H1 (cell line): ENCODE data around the gene ZNF394. TPM values are rescaled to one million over a fixed set of nuclear protein-coding genes. Genes with fewer than 3 reads are reported as not detected.

ENCODE experiments used
- CTCF ChIA-PET: fragments of 300-600 bp; sonication (Branson Sonifier 250); formaldehyde crosslinking; loops from one replicate; lab custom pipeline; 2021; ENCODE audit not compliant: partially characterized antibody; lab: Charles Lee
- POLR2A ChIA-PET: fragments of 300-600 bp; sonication (Branson Sonifier 250); formaldehyde crosslinking; loops from one replicate; lab custom pipeline; 2021; ENCODE audit warnings: inconsistent platforms; ENCODE audit not compliant: partially characterized antibody; lab: Charles Lee
- DNase-seq, 2 experiments: peaks; one replicate each; pipeline versions ENCODE4 v3.0.0 to v3.0.0-alpha.2; 2010 to 2022; ENCODE audit warnings: low spot score in 2 of 2, low read depth in 1 of 2, mixed read lengths in 1 of 2
- FAIRE-seq: peaks from 2 replicates; lab custom pipeline; 2011; peaks lifted over from hg19 to GRCh38; lab: Jason Lieb, UNC
- H2AFZ ChIP-seq: 2 replicates; pipeline ENCODE4 v1.8.1; 2012; ENCODE audit warnings: low read length, inconsistent platforms
- H2AK5ac ChIP-seq: 2 replicates; pipeline ENCODE4 v1.6.1; 2013; ENCODE audit warnings: low read depth, low read length
- H2BK120ac ChIP-seq: replicated peaks from 2 replicates; pipeline ENCODE3; 2013; ENCODE audit warnings: low read depth, low read length, inconsistent platforms
- H2BK12ac ChIP-seq: 2 replicates; pipeline ENCODE4 v1.6.1; 2013; ENCODE audit warnings: low read depth, low read length
- H2BK15ac ChIP-seq: 2 replicates; pipeline ENCODE4 v1.6.1; 2013; ENCODE audit warnings: low read length
- H2BK20ac ChIP-seq: 2 replicates; pipeline ENCODE4 v1.6.1; 2013; ENCODE audit warnings: low read length
- H2BK5ac ChIP-seq: 2 replicates; pipeline ENCODE4 v1.6.1; 2013; ENCODE audit warnings: low read depth, low read length
- H3K14ac ChIP-seq: 2 replicates; pipeline ENCODE4 v1.6.1; 2013; ENCODE audit warnings: inconsistent platforms; ENCODE audit not compliant: insufficient read length
- H3K18ac ChIP-seq: 2 replicates; pipeline ENCODE4 v1.6.1; 2013; ENCODE audit warnings: low read length; ENCODE audit errors: extremely low read depth
- H3K23ac ChIP-seq: 2 replicates; pipeline ENCODE4 v1.6.1; 2013; ENCODE audit warnings: inconsistent platforms; ENCODE audit not compliant: insufficient read length
- H3K23me2 ChIP-seq: 2 replicates; pipeline ENCODE4 v1.6.1; 2013; ENCODE audit warnings: low read depth, low read length
- H3K27ac ChIP-seq: 2 replicates; pipeline ENCODE4 v1.6.1; 2011; ENCODE audit warnings: low read depth, low read length, inconsistent platforms
- H3K27me3 ChIP-seq, 4 experiments: replicated peaks in 1 of 4; 1 replicate in 1 of 4; 2 replicates in 3 of 4; pipeline versions ENCODE4 v1.6.1 to v1.8.1; 2011 to 2013; ENCODE audit warnings: low read length in 3 of 4, mild to moderate bottlenecking in 3 of 4, inconsistent platforms in 2 of 4, mixed read lengths in 2 of 4, moderate library complexity in 1 of 4; ENCODE audit not compliant: control insufficient read depth in 3 of 4, insufficient read depth in 3 of 4; ENCODE audit errors: extremely low read depth in 1 of 4
- H3K36me3 ChIP-seq, 4 experiments: 2 replicates each; pipeline versions ENCODE4 v1.6.1 to v1.8.1; 2011 to 2013; ENCODE audit warnings: mild to moderate bottlenecking in 4 of 4, low read length in 3 of 4, moderate library complexity in 2 of 4, control low read depth in 1 of 4, inconsistent platforms in 1 of 4; ENCODE audit not compliant: insufficient read depth in 4 of 4, control insufficient read depth in 2 of 4
- H3K4ac ChIP-seq: replicated peaks from 2 replicates; pipeline ENCODE3; 2013; ENCODE audit warnings: low read length, low read depth, mixed read lengths, inconsistent platforms; ENCODE audit not compliant: insufficient read length
- H3K4me1 ChIP-seq, 4 experiments: replicated peaks in 1 of 4; 1 replicate in 1 of 4; 2 replicates in 3 of 4; pipeline versions ENCODE4 v1.6.1 to v1.8.1; 2011 to 2013; ENCODE audit warnings: low read length in 3 of 4, inconsistent platforms in 2 of 4, mixed read lengths in 1 of 4; ENCODE audit not compliant: insufficient read depth in 4 of 4, control insufficient read depth in 3 of 4
- H3K4me2 ChIP-seq, 2 experiments: 2 replicates each; pipeline versions ENCODE4 v1.6.1 to v1.8.1; 2011 to 2013; ENCODE audit warnings: low read depth in 2 of 2, low read length in 2 of 2, control low read depth in 1 of 2, inconsistent platforms in 1 of 2, mild to moderate bottlenecking in 1 of 2; ENCODE audit not compliant: insufficient read depth in 1 of 2
- H3K4me3 ChIP-seq, 4 experiments: fragments of 200-600, 300-600 bp in 1 of 4; sonication (generic), shearing (Covaris generic), sonication (Bioruptor Twin) in 1 of 4; 2 replicates each; pipeline versions ENCODE4 v1.5.1 to v1.8.1; 2011 to 2016; ENCODE audit warnings: low read length in 4 of 4, low read depth in 3 of 4, control low read depth in 2 of 4, inconsistent platforms in 2 of 4, mild to moderate bottlenecking in 2 of 4, mixed read lengths in 1 of 4, moderate library complexity in 1 of 4; ENCODE audit not compliant: insufficient read depth in 2 of 4; ENCODE audit errors: extremely low read depth in 1 of 4
- H3K56ac ChIP-seq: replicated peaks from 2 replicates; pipeline ENCODE3; 2013; ENCODE audit warnings: low read depth, mild to moderate bottlenecking, mixed read lengths, low read length, inconsistent platforms; ENCODE audit not compliant: insufficient read length
- H3K79me1 ChIP-seq: 2 replicates; pipeline ENCODE4 v1.6.1; 2013; ENCODE audit warnings: low read depth, low read length, control low read depth
- H3K79me2 ChIP-seq, 2 experiments: 2 replicates each; pipeline versions ENCODE4 v1.6.1 to v1.8.1; 2012 to 2013; ENCODE audit warnings: low read length in 2 of 2, mild to moderate bottlenecking in 2 of 2, inconsistent platforms in 1 of 2; ENCODE audit not compliant: insufficient read depth in 2 of 2, control insufficient read depth in 1 of 2
- H3K9ac ChIP-seq, 4 experiments: replicated peaks in 1 of 4; 1 replicate in 1 of 4; 2 replicates in 3 of 4; pipeline versions ENCODE4 v1.6.1 to v1.8.1; 2011 to 2013; ENCODE audit warnings: low read depth in 3 of 4, low read length in 3 of 4, control low read depth in 2 of 4, mild to moderate bottlenecking in 2 of 4, moderate library complexity in 2 of 4, inconsistent platforms in 1 of 4; ENCODE audit errors: extremely low read depth in 1 of 4
- H3K9me3 ChIP-seq, 2 experiments: 2 replicates each; pipeline versions ENCODE4 v1.6.1 to v1.8.1; 2012 to 2013; ENCODE audit warnings: mild to moderate bottlenecking in 2 of 2, moderate library complexity in 2 of 2, control low read depth in 1 of 2, inconsistent platforms in 1 of 2, low read depth in 1 of 2, low read length in 1 of 2, mixed read lengths in 1 of 2; ENCODE audit not compliant: insufficient read depth in 2 of 2
- H4K20me1 ChIP-seq, 2 experiments: replicated peaks in 1 of 2; 2 replicates each; pipeline versions ENCODE3 to v1.8.1; 2011 to 2013; ENCODE audit warnings: inconsistent platforms in 2 of 2, low read length in 2 of 2, mild to moderate bottlenecking in 1 of 2; ENCODE audit not compliant: insufficient read depth in 2 of 2, control insufficient read depth in 1 of 2
- H4K5ac ChIP-seq: 2 replicates; pipeline ENCODE4 v1.6.1; 2013; ENCODE audit warnings: low read length, low read depth, mixed read lengths, inconsistent platforms; ENCODE audit not compliant: insufficient read length
- H4K8ac ChIP-seq: 2 replicates; pipeline ENCODE4 v1.8.0; 2013; ENCODE audit warnings: mild to moderate bottlenecking, moderate library complexity, low read length, inconsistent platforms; ENCODE audit not compliant: insufficient read depth; ENCODE audit errors: extremely low read depth
- H4K91ac ChIP-seq: replicated peaks from 2 replicates; pipeline ENCODE3; 2013; ENCODE audit warnings: low read length, mixed read lengths, inconsistent platforms; ENCODE audit not compliant: insufficient read length
- POU5F1 ChIP-seq: IDR thresholded peaks from 2 replicates; pipeline ENCODE4 v1.6.1; 2011; ENCODE audit warnings: low read depth, mild to moderate bottlenecking, low read length, moderate library complexity
- SIN3A ChIP-seq, 2 experiments: IDR thresholded peaks in 1 of 2; conservative IDR thresholded peaks in 1 of 2; 2 replicates each; pipeline ENCODE4 v1.6.1; 2011 to 2012; ENCODE audit warnings: low read length in 2 of 2, improper control_type of control experiment in 1 of 2, low read depth in 1 of 2, mild to moderate bottlenecking in 1 of 2
- SRF ChIP-seq: IDR thresholded peaks from 2 replicates; pipeline ENCODE4 v1.6.1; 2011; ENCODE audit warnings: mild to moderate bottlenecking, low read depth, low read length, moderate library complexity
- WGBS, 2 experiments: shearing (Covaris generic) in 1 of 2; methylation state at CpG; one replicate each; pipeline versions ENCODE4 v1.1.6 to v1.1.7; 2013 to 2015; ENCODE audit warnings: low lambda C conversion rate in 2 of 2, mixed read lengths in 2 of 2, inconsistent platforms in 1 of 2, low coverage in 1 of 2, missing lambda C conversion rate in 1 of 2; ENCODE audit not compliant: insufficient replicate concordance in 2 of 2, insufficient coverage in 1 of 2, insufficient read length in 1 of 2; ENCODE audit errors: extremely low coverage in 1 of 2, missing lambda C conversion rate in 1 of 2; 5-methylcytosine and 5-hydroxymethylcytosine counted together
- polyA plus RNA-seq, 7 experiments: library from polyadenylated mRNA; depleted of rRNA in 3 of 7; stranded (reverse) in 5 of 7; unstranded in 2 of 7; fragments of >200 nt in 5 of 7; fragments of 200-250 nt in 2 of 7; gene quantifications; 1 replicate in 5 of 7; 2 replicates in 1 of 7; 4 replicates in 1 of 7; pipeline versions ENCODE4 v1.2.1 to v1.2.3, GENCODE V29; 2011 to 2013; ENCODE audit warnings: missing spikeins in 2 of 7, mixed read lengths in 2 of 7
- total RNA-seq: library from RNA; stranded (reverse); fragmentation: NEBNext Ultra II Directional; extraction: Animal tissue kit (Norgen Biotek cat#: 25700); gene quantifications from 2 replicates; pipeline ENCODE4 v1.2.1, GENCODE V29; 2021

The ZNF394 gene
- total and polyA plus RNA-seq, 2 of the 8 experiments (the other 6 are each of a cell fraction or from before 2014, with no cell fraction given), result 6.6 to 19.3 TPM

GRCh38 chr7:99473315-99473596 is 26.8 kb downstream of the ZNF394 start:
- no peak for FAIRE-seq
- CTCF ChIA-PET, result interaction anchor here (1.1 to 1.4 kb wide), 2 partner anchors 13 to 15 kb away, joined by 3 to 4 read pairs; no protein-coding TSS in a partner anchor

More at GRCh38 chr7:99473315-99473596, 26.8 kb downstream of the ZNF394 start:
- no peak overlapping the region; the same call in 1 of the 2 replicates for H4K8ac ChIP-seq
- H2BK20ac ChIP-seq, result no peak overlapping the region
- H3K4me3 ChIP-seq, result peak overlapping the region; percentile 75 to 91 (median 90)
- peaks cover 0 to 4% of the 10 kb centered on the region in 2 experiments for H4K20me1 ChIP-seq
- H3K23ac ChIP-seq, result no peak overlapping the region
- H3K79me1 ChIP-seq, result peaks cover 6% of the 10 kb centered on the region
- no peaks in the 10 kb centered on the region for H3K27me3 ChIP-seq
- WGBS, 2 experiments, result 10% methylated on average over 7 of the region's 7 CpGs; no CpG with 5 or more reads in 1 of the 2 experiments
- H3K18ac ChIP-seq, result 0 out of 2 replicates have a peak overlapping the region, but pooled peaks have one; percentile 14
- peak overlapping the region; percentile 55; the same call in 1 of the 2 replicates for H2AFZ ChIP-seq
- H3K14ac ChIP-seq, result no peak overlapping the region
- H4K91ac ChIP-seq, result no peak overlapping the region
- DNase-seq, result no peak
- no peak overlapping the region for H3K56ac ChIP-seq
- no peak overlapping the region for H4K5ac ChIP-seq
- H3K4me1 ChIP-seq, result no peaks in the 10 kb centered on the region
- no peak overlapping the region for H2BK15ac ChIP-seq
- no peak overlapping the region for H2BK5ac ChIP-seq
- peaks cover 16 to 47% of the 10 kb centered on the region in 2 experiments for H3K79me2 ChIP-seq
- no peaks in the 10 kb centered on the region for H3K9me3 ChIP-seq
- H2BK120ac ChIP-seq, result no peak overlapping the region
- H3K23me2 ChIP-seq, result peaks cover 7% of the 10 kb centered on the region
- peak overlapping the region; percentile 78 to 86 for H3K4me2 ChIP-seq
- 0 out of 2 replicates have a peak overlapping the region, but pooled peaks have one; percentile 7 for H3K27ac ChIP-seq
- no peak overlapping the region for H2AK5ac ChIP-seq
- POLR2A ChIA-PET, result interaction anchor here (0.6 to 2.8 kb wide), 17 partner anchors 8 to 470 kb away, joined by 3 to 10 read pairs (median 4); partner anchors contain the start of genes ATP5MF, BUD31, PDAP1 and ZKSCAN5
- H3K4ac ChIP-seq, result no peak overlapping the region
- H2BK12ac ChIP-seq, result no peak overlapping the region
- peak overlapping the region in 3 of 4 experiments; percentile 78 to 91 (median 78); a peak in 6 of 7 replicates for H3K9ac ChIP-seq
- peak; percentile 2; the same call in 1 of the 2 replicates for TF ChIP-seq SRF
- peak in 1 of 2 experiments; percentile 4; a peak in 1 of 4 replicates for TF ChIP-seq SIN3A (conservative IDR thresholded peaks at IDR 0.05 in 1 of 2, IDR thresholded peaks at IDR 0.05 in 1 of 2; ENCODE audit: low read depth in 1 of 2, low read length in 2 of 2)
- TF ChIP-seq POU5F1, result no peak
- H3K36me3 ChIP-seq, result peaks cover 0 to 5% (median 1%) of the 10 kb centered on the region in 4 experiments; a peak in 4 of 8 replicates
